HCT116 (cell line): ENCODE data around the gene NFE2L2. TPM values are rescaled to one million over a fixed set of nuclear protein-coding genes. Genes with fewer than 3 reads are reported as not detected.
A peak's percentile ranks its signal among the peaks of the same experiment; 100 is the strongest.

Source experiments
- ATAC-seq: fragments of 200-7000 bp; cut with Tn5 transposase; 2 replicates; pipeline ENCODE4 v1.9.1; 2020; ENCODE audit warnings: mild to moderate bottlenecking, moderate library complexity
- BruUV-seq: library from RNA; stranded (reverse); fragments of 400-500 nt; replicated peaks from 2 replicates; lab custom pipeline; 2021; lab: Mats Ljungman, UMichigan
- CTCF ChIA-PET: fragments of 300-600 bp; sonication (Branson Sonifier 250); formaldehyde crosslinking; loops from one replicate; lab custom pipeline; 2021; ENCODE audit warnings: antibody characterized with exemption; lab: Charles Lee
- POLR2A ChIA-PET: fragments of 300-600, 350-600 bp; sonication (Branson Sonifier 250); formaldehyde crosslinking; loops from one replicate; lab custom pipeline; 2021; ENCODE audit warnings: antibody characterized with exemption; lab: Charles Lee
- RAD21 ChIA-PET, 2 experiments: fragments of 300-600 bp; sonication (Branson Sonifier 250); formaldehyde crosslinking; loops; one replicate each; lab custom pipeline; 2023; ENCODE audit warnings: low total read pairs in 2 of 2; ENCODE audit not compliant: uncharacterized antibody in 2 of 2, unreplicated experiment in 2 of 2, low non-redundant PET in 1 of 2; lab: Charles Lee
- DNase-seq: peaks from one replicate; pipeline ENCODE4 v3.0.0-alpha.2; 2010; ENCODE audit warnings: low read depth, low spot score
- H2AFZ ChIP-seq: fragments of 200-600 bp; shearing (Covaris generic), sonication (generic); 2 replicates; pipeline ENCODE4 v1.6.1; 2017; ENCODE audit warnings: low read depth, mixed run types, mixed read lengths, antibody characterized with exemption, low read length; ENCODE audit not compliant: poor library complexity, severe bottlenecking
- H3K27ac ChIP-seq: 2 replicates; pipeline ENCODE4 v1.5.1; 2012; ENCODE audit warnings: low read depth, low read length
- H3K27me3 ChIP-seq: fragments of 200-600 bp; sonication (generic); 2 replicates; pipeline ENCODE4 v1.6.1; 2016; ENCODE audit warnings: mixed run types, low read length, mixed read lengths; ENCODE audit not compliant: insufficient read depth
- H3K36me3 ChIP-seq, 2 experiments: fragments of 200-500 bp in 1 of 2; fragments of 200-600 bp in 1 of 2; sonication (Bioruptor generic) in 1 of 2; sonication (generic) in 1 of 2; 2 replicates each; pipeline versions ENCODE4 v1.5.1 to v1.6.1; 2014 to 2016; ENCODE audit warnings: low read length in 2 of 2, inconsistent platforms in 1 of 2, mixed read lengths in 1 of 2, mixed run types in 1 of 2; ENCODE audit not compliant: insufficient read depth in 2 of 2, control insufficient read depth in 1 of 2
- H3K4me1 ChIP-seq, 2 experiments: fragments of 200-600 bp in 1 of 2; sonication (generic) in 1 of 2; 2 replicates each; pipeline versions ENCODE4 v1.5.1 to v1.6.1; 2012 to 2017; ENCODE audit warnings: low read length in 2 of 2, inconsistent platforms in 1 of 2, mild to moderate bottlenecking in 1 of 2, mixed read lengths in 1 of 2, mixed run types in 1 of 2, moderate library complexity in 1 of 2; ENCODE audit not compliant: insufficient read depth in 2 of 2, control insufficient read depth in 1 of 2
- H3K4me2 ChIP-seq: fragments of 200-600 bp; sonication (generic); 2 replicates; pipeline ENCODE4 v1.6.1; 2017; ENCODE audit warnings: mixed run types, low read length, mixed read lengths
- H3K4me3 ChIP-seq, 2 experiments: fragments of 200-600 bp in 1 of 2; sonication (generic) in 1 of 2; replicated peaks in 1 of 2; 2 replicates each; pipeline ENCODE4 v1.5.1; 2011 to 2016; ENCODE audit warnings: low read length in 2 of 2, control low read depth in 1 of 2, low read depth in 1 of 2, mild to moderate bottlenecking in 1 of 2, mixed read lengths in 1 of 2, mixed run types in 1 of 2
- H3K79me2 ChIP-seq: fragments of 200-600 bp; sonication (generic); 2 replicates; pipeline ENCODE4 v1.6.1; 2017; ENCODE audit warnings: mild to moderate bottlenecking, mixed run types, low read length, moderate library complexity, mixed read lengths; ENCODE audit not compliant: insufficient read depth
- H3K9ac ChIP-seq: fragments of 200-600 bp; sonication (generic); 2 replicates; pipeline ENCODE4 v1.6.1; 2016; ENCODE audit warnings: low read length, mixed read lengths
- H3K9me2 ChIP-seq: fragments of 200-600 bp; sonication (generic), shearing (Covaris generic); 2 replicates; pipeline ENCODE4 v1.6.1; 2017; ENCODE audit warnings: mixed run types, mild to moderate bottlenecking, moderate library complexity; ENCODE audit not compliant: insufficient read depth
- H3K9me3 ChIP-seq, 2 experiments: fragments of 200-500 bp in 1 of 2; fragments of 200-600 bp in 1 of 2; sonication (Bioruptor generic) in 1 of 2; sonication (generic) in 1 of 2; 2 replicates each; pipeline ENCODE4 v1.6.1; 2014 to 2017; ENCODE audit warnings: low read length in 2 of 2, mixed read lengths in 2 of 2, inconsistent platforms in 1 of 2, low read depth in 1 of 2, mild to moderate bottlenecking in 1 of 2, mixed run types in 1 of 2, moderate library complexity in 1 of 2; ENCODE audit not compliant: control insufficient read depth in 1 of 2, insufficient read depth in 1 of 2
- H4K20me1 ChIP-seq: fragments of 200-600 bp; sonication (generic), shearing (Covaris generic); 2 replicates; pipeline ENCODE4 v1.6.1; 2017; ENCODE audit warnings: mixed run types, mild to moderate bottlenecking, moderate library complexity; ENCODE audit not compliant: insufficient read depth
- ATF3 ChIP-seq: IDR thresholded peaks from 2 replicates; pipeline ENCODE4 v1.6.1; 2012
- CBX3 ChIP-seq: IDR thresholded peaks from 2 replicates; pipeline ENCODE4 v1.6.1; 2012; ENCODE audit warnings: low read depth
- CEBPB ChIP-seq: IDR thresholded peaks from 2 replicates; pipeline ENCODE4 v1.6.1; 2012; ENCODE audit warnings: low read depth
- CTCF ChIP-seq, 3 experiments: fragments of 200-600 bp in 1 of 3; sonication (generic) in 1 of 3; IDR thresholded peaks in 2 of 3; conservative IDR thresholded peaks in 1 of 3; 2 replicates each; pipeline ENCODE4 v1.5.1; 2012 to 2017; ENCODE audit warnings: low read depth in 2 of 3, low read length in 2 of 3, antibody characterized with exemption in 1 of 3, borderline replicate concordance in 1 of 3, control low read depth in 1 of 3, mild to moderate bottlenecking in 1 of 3, mixed read lengths in 1 of 3, mixed run types in 1 of 3, moderate library complexity in 1 of 3; ENCODE audit not compliant: insufficient read depth in 1 of 3
- EGR1 ChIP-seq: IDR thresholded peaks from 2 replicates; pipeline ENCODE4 v1.6.1; 2012; ENCODE audit warnings: low read depth
- ELF1 ChIP-seq: IDR thresholded peaks from 2 replicates; pipeline ENCODE4 v1.6.1; 2012; ENCODE audit warnings: low read depth, borderline replicate concordance
- EZH2 ChIP-seq: fragments of 200-600 bp; sonication (generic); IDR thresholded peaks from 2 replicates; pipeline ENCODE4 v1.6.1; 2017; ENCODE audit warnings: antibody characterized with exemption, mixed run types
- FOSL1 ChIP-seq: IDR thresholded peaks from 2 replicates; pipeline ENCODE4 v1.6.1; 2012; ENCODE audit warnings: low read depth
- JUND ChIP-seq: IDR thresholded peaks from 2 replicates; pipeline ENCODE4 v1.6.1; 2012
- POLR2A ChIP-seq: IDR thresholded peaks from 2 replicates; pipeline ENCODE4 v1.7.0; 2011; ENCODE audit warnings: borderline replicate concordance; ENCODE audit not compliant: insufficient read depth, insufficient read length; ENCODE audit errors: extremely low read depth
- POLR2AphosphoS5 ChIP-seq: IDR thresholded peaks from 2 replicates; pipeline ENCODE4 v1.6.1; 2011; ENCODE audit warnings: mild to moderate bottlenecking, low read depth, low read length, moderate library complexity
- SIN3A ChIP-seq: IDR thresholded peaks from 2 replicates; pipeline ENCODE4 v1.6.1; 2012; ENCODE audit warnings: low read depth
- TCF7L2 ChIP-seq: IDR thresholded peaks from 2 replicates; pipeline ENCODE4 v1.7.0; 2011; ENCODE audit warnings: borderline replicate concordance, inconsistent platforms; ENCODE audit not compliant: insufficient read depth, insufficient read length; ENCODE audit errors: extremely low read depth
- ZBTB33 ChIP-seq: IDR thresholded peaks from 2 replicates; pipeline ENCODE4 v1.6.1; 2011; ENCODE audit warnings: mild to moderate bottlenecking, low read length, moderate library complexity; ENCODE audit not compliant: insufficient replicate concordance; ENCODE audit errors: extremely low read depth
- ZFX ChIP-seq: fragments of 450-650 bp; IDR thresholded peaks from 2 replicates; pipeline ENCODE4 v1.6.1; 2017
- intact Hi-C: fragments of 100-400 bp; cut with micrococcal nuclease; formaldehyde crosslinking; loops from 2 replicates; pipeline ENCODE4 v1.10.0; 2022
- total RNA-seq: library from RNA; stranded (reverse); gene quantifications from one replicate; pipeline ENCODE4 v1.2.1, GENCODE V29; 2021; ENCODE audit not compliant: unreplicated experiment

Gene NFE2L2
- total RNA-seq, 1 experiment from 2014 or later = 106 TPM

- Histone ChIP-seq H3K27ac (no peak overlapping the region), H3K4me3 (no peak overlapping the region), H4K20me1 (no peaks in the 10 kb centered on the region), H3K27me3 (no peaks in the 10 kb centered on the region), H3K4me1 (no peaks in the 10 kb centered on the region), H3K9me3 (no peaks in the 10 kb centered on the region), H3K36me3 (no peaks in the 10 kb centered on the region), H3K9ac (no peak overlapping the region), H2AFZ (no peak overlapping the region), H3K9me2 (no peaks in the 10 kb centered on the region), H3K4me2 (no peak overlapping the region), H3K79me2 (no peaks in the 10 kb centered on the region)
- intact Hi-C loops = no loop called here
- no peak for DNase-seq
- ChIA-PET CTCF (no interaction called here), POLR2A (no interaction called here), RAD21 (no interaction called here)
- ATAC-seq = no peak
- BruUV-seq = no TSS peak
- TF ChIP-seq POLR2AphosphoS5 (no peak), CTCF (IDR thresholded peaks at IDR 0.05 in 2 of 3, conservative IDR thresholded peaks at IDR 0.05 in 1 of 3; ENCODE audit: borderline replicate concordance in 1 of 3, insufficient read depth in 1 of 3, low read depth in 2 of 3, low read length in 2 of 3) (0 out of 6 replicates have a peak, but pooled peaks of 1 of the 3 experiments have one; percentile 16)
Measured at GRCh38 chr2:177303939-177304338, 39.4 kb upstream of the NFE2L2 start.

- Histone ChIP-seq H3K79me2 (no peaks in the 10 kb centered on the region), H2AFZ (no peak overlapping the region), H4K20me1 (no peaks in the 10 kb centered on the region)
- ATAC-seq = no peak
- TF ChIP-seq POLR2A (no peak), ZBTB33 (no peak), CTCF (IDR thresholded peaks at IDR 0.05 in 2 of 3, conservative IDR thresholded peaks at IDR 0.05 in 1 of 3; ENCODE audit: borderline replicate concordance in 1 of 3, insufficient read depth in 1 of 3, low read depth in 2 of 3, low read length in 2 of 3) (no peak), EZH2 (no peak), SIN3A (no peak), CEBPB (no peak), CBX3 (no peak), POLR2AphosphoS5 (no peak), ELF1 (no peak), ZFX (no peak), EGR1 (no peak), ATF3 (no peak), FOSL1 (no peak), TCF7L2 (no peak), JUND (no peak)
- TF ChIP-seq, all 23 proteins: peak for 0
- Histone ChIP-seq H3K27ac (no peak overlapping the region), H3K4me3 (no peak overlapping the region), H3K4me2 (no peak overlapping the region), H3K36me3 (no peaks in the 10 kb centered on the region), H3K9ac (no peak overlapping the region), H3K9me3 (no peaks in the 10 kb centered on the region), H3K4me1 (no peaks in the 10 kb centered on the region), H3K27me3 (no peaks in the 10 kb centered on the region), H3K9me2 (no peaks in the 10 kb centered on the region)
- CTCF ChIA-PET = no interaction called here
- RAD21 ChIA-PET = no interaction called here
- BruUV-seq = no TSS peak
- no peak for DNase-seq
- POLR2A ChIA-PET = no interaction called here
- intact Hi-C loops = no loop called here
Measured at GRCh38 chr2:177302552-177302951, 38.0 kb upstream of the NFE2L2 start.
